Measurements from ENCODE around the gene RUSC2. TPM values are rescaled to one million over a fixed set of nuclear protein-coding genes. Genes with fewer than 3 reads are reported as not detected.

Gene RUSC2
- total RNA-seq (1.0 TPM), polyA plus RNA-seq (3.3 TPM)
- long read RNA-seq, donor 1, result 0 reads
- long read RNA-seq, donor 2, result 0 reads
- long read RNA-seq, donor 3, result 0 reads
- long read RNA-seq, donor 4, result 0 reads
- long read RNA-seq, donor 5, partial matches to known transcripts, result 0 of 1 reads
- long read RNA-seq, donor 5, other reads (novel, unspliced or antisense), result 0 of 1 reads
- long read RNA-seq, donor 6, result 0 reads
- long read RNA-seq, donor 7, result 0 reads
- long read RNA-seq, donor 8, result 0 reads
- long read RNA-seq, donor 9, result 0 reads
- long read RNA-seq, donor 10, result 0 reads

GRCh38 chr9:35489313-35490154 is at the start of gene RUSC2:
TSS of gene RUSC2 (plus strand) at chr9:35490111. CDS start at chr9:35546522, 56,411 bp downstream.
- Histone ChIP-seq H3K4me3 (ENCODE audit: low read length in 2 of 2) (peak within 1 kb of the TSS; percentile 41 to 53), H3K27me3 (ENCODE audit: control insufficient read depth in 2 of 2, insufficient read depth in 1 of 2, low read length in 1 of 2) (peaks cover 0 to 19% of the 10 kb centered on the region in 2 donors), H3K9me3 (ENCODE audit: control insufficient read depth in 2 of 2, insufficient read depth in 1 of 2, low read length in 1 of 2) (peaks cover 0 to 6% of the 10 kb centered on the region in 2 donors), H3K36me3 (ENCODE audit: control insufficient read depth in 2 of 2, insufficient read depth in 2 of 2, low read length in 1 of 2) (no peaks in the 10 kb centered on the region), H3K4me1 (ENCODE audit: control insufficient read depth in 2 of 2, insufficient read depth in 2 of 2, low read length in 2 of 2) (peaks cover 4 to 12% of the 10 kb centered on the region in 2 donors), H3K27ac (ENCODE audit: low read depth in 1 of 2, low read length in 1 of 2) (peak within 1 kb of the TSS in 1 of 2 donors; percentile 52)
- peak in 6 of 9 donors; percentile 15 to 68 (median 43) for DNase-seq (ENCODE audit: low read depth in 6 of 9, low spot score in 9 of 9)
- WGBS, result 4% methylated on average over 71 of the region's 71 CpGs

DNA sequence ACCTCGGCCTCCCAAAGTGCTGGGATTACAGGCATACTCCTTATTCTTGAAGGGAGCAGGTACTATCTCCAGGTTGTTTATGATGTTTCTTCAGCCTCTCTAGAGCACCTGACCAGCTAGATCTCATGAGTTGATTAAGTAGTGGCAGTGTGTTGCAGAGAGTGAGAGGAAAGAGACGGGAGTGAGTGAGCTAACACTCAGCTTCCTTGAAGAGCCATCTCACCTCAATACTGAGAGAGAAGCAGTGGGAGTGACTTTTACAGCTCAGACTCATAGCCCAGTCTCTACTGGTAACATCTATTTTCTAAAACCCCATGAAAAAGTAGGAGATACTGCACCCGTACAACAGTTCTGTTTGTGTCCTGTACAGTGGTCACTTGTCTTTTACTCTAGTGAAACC is 43.9 kb upstream of the RUSC2 start:
- WGBS, result 96% methylated on average over 3 of the region's 3 CpGs
- no peaks in the 10 kb centered on the region for H3K9me3 ChIP-seq (ENCODE audit: control insufficient read depth in 2 of 2, insufficient read depth in 1 of 2, low read length in 1 of 2)
- no peak overlapping the region for H3K4me3 ChIP-seq (ENCODE audit: low read length in 2 of 2)
- H3K27ac ChIP-seq (ENCODE audit: low read depth in 1 of 2, low read length in 1 of 2), result no peak overlapping the region
- no peak for DNase-seq (ENCODE audit: low read depth in 6 of 9, low spot score in 9 of 9)
- H3K4me1 ChIP-seq (ENCODE audit: control insufficient read depth in 2 of 2, insufficient read depth in 2 of 2, low read length in 2 of 2), result no peaks in the 10 kb centered on the region
- no peaks in the 10 kb centered on the region for H3K36me3 ChIP-seq (ENCODE audit: control insufficient read depth in 2 of 2, insufficient read depth in 2 of 2, low read length in 1 of 2)
- no peaks in the 10 kb centered on the region for H3K27me3 ChIP-seq (ENCODE audit: control insufficient read depth in 2 of 2, insufficient read depth in 1 of 2, low read length in 1 of 2)

- Histone ChIP-seq H3K4me1 (ENCODE audit: control insufficient read depth in 2 of 2, insufficient read depth in 2 of 2, low read length in 2 of 2) (no peaks in the 10 kb centered on the region), H3K27ac (ENCODE audit: low read depth in 1 of 2, low read length in 1 of 2) (no peak overlapping the region), H3K9me3 (ENCODE audit: control insufficient read depth in 2 of 2, insufficient read depth in 1 of 2, low read length in 1 of 2) (no peaks in the 10 kb centered on the region), H3K36me3 (ENCODE audit: control insufficient read depth in 2 of 2, insufficient read depth in 2 of 2, low read length in 1 of 2) (no peaks in the 10 kb centered on the region), H3K27me3 (ENCODE audit: control insufficient read depth in 2 of 2, insufficient read depth in 1 of 2, low read length in 1 of 2) (no peaks in the 10 kb centered on the region), H3K4me3 (ENCODE audit: low read length in 2 of 2) (no peak overlapping the region)
- 83% methylated on average over 1 of the region's 1 CpG for WGBS
- no peak for DNase-seq (ENCODE audit: low read depth in 6 of 9, low spot score in 9 of 9)
Measured at GRCh38 chr9:35448496-35448895, 41.4 kb upstream of the RUSC2 start.

DNA sequence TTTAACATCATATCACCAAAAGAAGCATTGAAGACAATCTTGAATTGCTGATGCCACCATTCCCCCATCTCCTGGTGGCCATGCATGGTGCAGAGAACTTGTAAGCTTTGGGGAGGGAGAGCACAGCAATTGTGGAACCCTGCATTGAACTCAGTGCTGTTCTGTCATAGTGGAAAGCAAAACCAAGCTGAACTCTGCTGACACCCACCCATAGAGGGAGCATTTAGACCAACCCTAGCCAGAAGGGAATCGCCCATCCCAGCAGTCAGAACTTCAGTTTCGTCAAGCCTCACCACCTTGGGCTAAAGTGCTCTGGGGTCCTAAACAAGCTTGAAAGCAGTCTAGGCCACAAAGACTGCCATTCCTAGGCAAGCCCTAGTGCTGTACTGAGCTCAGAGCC is 37.4 kb upstream of the RUSC2 start:
- WGBS, result over 99% methylated on average over 2 of the region's 2 CpGs
- Histone ChIP-seq H3K9me3 (ENCODE audit: control insufficient read depth in 2 of 2, insufficient read depth in 1 of 2, low read length in 1 of 2) (no peaks in the 10 kb centered on the region), H3K27ac (ENCODE audit: low read depth in 1 of 2, low read length in 1 of 2) (no peak overlapping the region), H3K27me3 (ENCODE audit: control insufficient read depth in 2 of 2, insufficient read depth in 1 of 2, low read length in 1 of 2) (no peaks in the 10 kb centered on the region), H3K4me1 (ENCODE audit: control insufficient read depth in 2 of 2, insufficient read depth in 2 of 2, low read length in 2 of 2) (no peaks in the 10 kb centered on the region), H3K4me3 (ENCODE audit: low read length in 2 of 2) (no peak overlapping the region), H3K36me3 (ENCODE audit: control insufficient read depth in 2 of 2, insufficient read depth in 2 of 2, low read length in 1 of 2) (no peaks in the 10 kb centered on the region)
- DNase-seq (ENCODE audit: low read depth in 6 of 9, low spot score in 9 of 9), result no peak

DNA sequence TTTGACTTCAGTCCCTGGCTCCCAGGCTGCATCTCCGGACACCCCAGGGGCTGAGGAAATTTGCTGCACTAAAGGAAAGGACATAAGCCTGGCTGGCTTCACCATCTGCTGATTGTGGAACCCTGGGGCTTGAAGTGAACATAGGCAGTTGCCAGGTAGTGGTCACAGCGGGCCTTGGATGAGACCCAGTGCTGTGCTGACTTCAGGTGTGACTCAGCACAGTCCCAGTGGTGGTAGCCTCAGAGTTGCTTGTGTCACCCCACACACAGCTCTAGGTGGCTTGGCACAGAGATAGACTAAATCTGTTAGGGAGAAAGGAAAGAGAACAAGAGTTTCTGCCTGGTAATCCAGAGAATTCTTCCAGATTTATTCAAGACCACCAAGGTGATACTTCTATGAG is 36.1 kb upstream of the RUSC2 start:
- Histone ChIP-seq H3K27me3 (ENCODE audit: control insufficient read depth in 2 of 2, insufficient read depth in 1 of 2, low read length in 1 of 2) (no peaks in the 10 kb centered on the region), H3K4me1 (ENCODE audit: control insufficient read depth in 2 of 2, insufficient read depth in 2 of 2, low read length in 2 of 2) (no peaks in the 10 kb centered on the region), H3K27ac (ENCODE audit: low read depth in 1 of 2, low read length in 1 of 2) (no peak overlapping the region), H3K9me3 (ENCODE audit: control insufficient read depth in 2 of 2, insufficient read depth in 1 of 2, low read length in 1 of 2) (no peaks in the 10 kb centered on the region), H3K4me3 (ENCODE audit: low read length in 2 of 2) (no peak overlapping the region), H3K36me3 (ENCODE audit: control insufficient read depth in 2 of 2, insufficient read depth in 2 of 2, low read length in 1 of 2) (no peaks in the 10 kb centered on the region)
- 97% methylated on average over 2 of the region's 2 CpGs for WGBS
- no peak for DNase-seq (ENCODE audit: low read depth in 6 of 9, low spot score in 9 of 9)

DNA sequence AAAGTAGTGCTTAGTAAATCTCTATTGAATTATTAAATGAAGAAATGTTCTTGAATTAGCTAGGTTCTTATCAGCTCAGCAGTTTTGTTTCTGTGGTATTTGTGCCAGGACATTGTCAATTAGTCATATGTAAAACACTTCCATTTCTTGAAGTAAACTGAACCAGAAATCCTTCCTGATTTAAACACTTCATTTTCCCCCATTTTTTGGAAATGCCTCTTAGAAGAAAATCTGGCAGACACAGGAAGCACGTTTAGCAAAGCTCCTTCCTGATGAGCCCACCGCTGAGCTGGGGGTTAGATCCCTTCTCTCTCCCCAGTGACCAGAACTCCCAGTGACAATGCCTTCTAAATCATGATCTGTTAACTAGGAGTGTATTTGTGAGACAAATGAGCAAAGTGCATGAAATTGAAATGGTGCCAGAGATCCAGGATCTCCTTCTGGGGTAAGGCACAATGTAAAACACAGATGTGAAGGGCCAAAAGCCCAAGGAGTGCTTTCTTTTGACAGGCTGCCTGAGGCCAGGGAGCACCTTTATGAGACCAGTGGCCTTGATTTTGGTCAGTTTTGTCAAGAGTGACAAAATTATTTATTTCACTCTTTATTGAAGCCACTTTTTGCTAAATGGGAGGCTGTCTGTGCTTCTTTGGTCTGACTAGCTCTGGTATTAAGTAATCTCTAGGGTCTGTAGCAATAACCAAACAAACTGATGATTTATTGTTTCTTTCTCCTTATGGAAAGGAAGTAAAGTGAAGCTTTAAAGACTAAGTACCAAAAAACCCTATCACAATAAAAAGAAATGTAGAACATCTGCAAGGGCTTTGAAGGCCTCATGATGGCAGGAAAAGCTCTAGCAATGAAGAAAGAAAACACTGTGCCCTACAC is 25.5 kb upstream of the RUSC2 start:
- DNase-seq (ENCODE audit: low read depth in 6 of 9, low spot score in 9 of 9), result no peak
- H3K4me1 ChIP-seq (ENCODE audit: control insufficient read depth in 2 of 2, insufficient read depth in 2 of 2, low read length in 2 of 2), result no peaks in the 10 kb centered on the region
- no peak overlapping the region for H3K4me3 ChIP-seq (ENCODE audit: low read length in 2 of 2)
- 6% methylated on average over 2 of the region's 2 CpGs for WGBS
- no peaks in the 10 kb centered on the region for H3K36me3 ChIP-seq (ENCODE audit: control insufficient read depth in 2 of 2, insufficient read depth in 2 of 2, low read length in 1 of 2)
- H3K27ac ChIP-seq (ENCODE audit: low read depth in 1 of 2, low read length in 1 of 2), result no peak overlapping the region
- no peaks in the 10 kb centered on the region for H3K27me3 ChIP-seq (ENCODE audit: control insufficient read depth in 2 of 2, insufficient read depth in 1 of 2, low read length in 1 of 2)
- H3K9me3 ChIP-seq (ENCODE audit: control insufficient read depth in 2 of 2, insufficient read depth in 1 of 2, low read length in 1 of 2), result peaks cover 4 to 11% of the 10 kb centered on the region in 2 donors

GRCh38 chr9:35470340-35470739 is 19.6 kb upstream of the RUSC2 start:
- Histone ChIP-seq H3K27me3 (ENCODE audit: control insufficient read depth in 2 of 2, insufficient read depth in 1 of 2, low read length in 1 of 2) (no peaks in the 10 kb centered on the region), H3K9me3 (ENCODE audit: control insufficient read depth in 2 of 2, insufficient read depth in 1 of 2, low read length in 1 of 2) (no peaks in the 10 kb centered on the region), H3K4me3 (ENCODE audit: low read length in 2 of 2) (no peak overlapping the region), H3K27ac (ENCODE audit: low read depth in 1 of 2, low read length in 1 of 2) (no peak overlapping the region), H3K4me1 (ENCODE audit: control insufficient read depth in 2 of 2, insufficient read depth in 2 of 2, low read length in 2 of 2) (no peaks in the 10 kb centered on the region), H3K36me3 (ENCODE audit: control insufficient read depth in 2 of 2, insufficient read depth in 2 of 2, low read length in 1 of 2) (no peaks in the 10 kb centered on the region)
- DNase-seq (ENCODE audit: low read depth in 6 of 9, low spot score in 9 of 9), result no peak
- 95% methylated on average over 1 of the region's 1 CpG for WGBS

DNA sequence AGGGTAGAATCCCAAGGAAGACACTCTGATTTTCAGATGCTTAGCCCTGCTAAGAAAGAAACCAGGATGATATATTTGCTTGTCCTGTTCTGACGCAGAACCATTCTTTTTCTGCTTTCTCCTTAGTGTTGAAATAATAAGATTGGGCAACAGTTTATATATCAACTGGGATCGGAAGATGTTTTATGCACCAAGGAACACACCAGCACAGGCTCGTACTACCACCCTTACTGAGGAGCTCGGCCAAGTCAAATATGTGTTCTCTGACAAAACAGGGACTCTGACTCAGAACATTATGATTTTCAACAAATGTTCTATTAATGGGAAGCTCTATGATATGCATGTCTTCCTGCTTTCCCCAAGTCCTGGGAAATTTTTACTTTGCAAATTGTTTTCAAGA is 19.0 kb upstream of the RUSC2 start:
- 97% methylated on average over 4 of the region's 4 CpGs for WGBS

More for the DNA sequence above, 19.0 kb upstream of the RUSC2 start:
- DNase-seq (ENCODE audit: low read depth in 6 of 9, low spot score in 9 of 9), result no peak
- no peak overlapping the region for H3K4me3 ChIP-seq (ENCODE audit: low read length in 2 of 2)
- H3K27me3 ChIP-seq (ENCODE audit: control insufficient read depth in 2 of 2, insufficient read depth in 1 of 2, low read length in 1 of 2), result no peaks in the 10 kb centered on the region
- H3K9me3 ChIP-seq (ENCODE audit: control insufficient read depth in 2 of 2, insufficient read depth in 1 of 2, low read length in 1 of 2), result no peaks in the 10 kb centered on the region
- no peaks in the 10 kb centered on the region for H3K4me1 ChIP-seq (ENCODE audit: control insufficient read depth in 2 of 2, insufficient read depth in 2 of 2, low read length in 2 of 2)
- H3K36me3 ChIP-seq (ENCODE audit: control insufficient read depth in 2 of 2, insufficient read depth in 2 of 2, low read length in 1 of 2), result no peaks in the 10 kb centered on the region
- no peak overlapping the region for H3K27ac ChIP-seq (ENCODE audit: low read depth in 1 of 2, low read length in 1 of 2)
